Liver (tissue), 9 donors: ENCODE data around the gene TTC28. TPM values are rescaled to one million over a fixed set of nuclear protein-coding genes. Genes with fewer than 3 reads are reported as not detected.

Experiments used
- DNase-seq: peaks from one replicate; pipeline ENCODE4 v3.0.0-alpha.2; 2017; ENCODE audit warnings: low spot score
- H3K27ac ChIP-seq, 2 donors: one replicate each; pipeline ENCODE4 v1.7.0; 2013; ENCODE audit warnings: inconsistent platforms in 2 of 2, low read length in 2 of 2, control low read depth in 1 of 2, low read depth in 1 of 2, mild to moderate bottlenecking in 1 of 2
- H3K27me3 ChIP-seq, 4 donors: one replicate each; pipeline versions ENCODE4 v1.6.1 to v1.7.0; 2013; ENCODE audit warnings: low read length in 3 of 4, inconsistent platforms in 1 of 4, mild to moderate bottlenecking in 1 of 4, moderate library complexity in 1 of 4; ENCODE audit not compliant: control insufficient read depth in 4 of 4, insufficient read depth in 4 of 4
- H3K36me3 ChIP-seq, 4 donors: one replicate each; pipeline versions ENCODE4 v1.6.1 to v1.7.0; 2013; ENCODE audit warnings: low read length in 3 of 4, mild to moderate bottlenecking in 3 of 4, low read depth in 1 of 4, moderate library complexity in 1 of 4; ENCODE audit not compliant: control insufficient read depth in 4 of 4, insufficient read depth in 3 of 4
- H3K4me1 ChIP-seq, 4 donors: one replicate each; pipeline versions ENCODE4 v1.6.1 to v1.7.0; 2013; ENCODE audit warnings: low read length in 3 of 4, mild to moderate bottlenecking in 3 of 4, moderate library complexity in 1 of 4; ENCODE audit not compliant: control insufficient read depth in 4 of 4, insufficient read depth in 4 of 4
- H3K4me3 ChIP-seq, 3 donors: one replicate each; pipeline versions ENCODE4 v1.6.1 to v1.7.0; 2013; ENCODE audit warnings: low read length in 3 of 3, control low read depth in 1 of 3, low read depth in 1 of 3, mild to moderate bottlenecking in 1 of 3
- H3K9ac ChIP-seq, 2 donors: one replicate each; pipeline ENCODE4 v1.7.0; 2013; ENCODE audit warnings: low read length in 2 of 2, mild to moderate bottlenecking in 2 of 2, moderate library complexity in 2 of 2, control low read depth in 1 of 2, low read depth in 1 of 2
- H3K9me3 ChIP-seq, 4 donors: one replicate each; pipeline versions ENCODE4 v1.6.1 to v1.7.0; 2013; ENCODE audit warnings: low read length in 3 of 4; ENCODE audit not compliant: control insufficient read depth in 4 of 4
- ATF3 ChIP-seq: IDR thresholded peaks from 2 replicates; pipeline ENCODE4 v1.6.1; 2016; ENCODE audit warnings: antibody characterized with exemption
- CTCF ChIP-seq: fragments of 150-350 bp; IDR thresholded peaks from 2 replicates; pipeline ENCODE4 v1.5.1; 2017; ENCODE audit warnings: improper control_type of control experiment, low read depth, low read length; ENCODE audit not compliant: missing input control
- EGR1 ChIP-seq, 2 donors: IDR thresholded peaks; 2 replicates each; pipeline ENCODE4 v1.6.1; 2016 to 2018; ENCODE audit warnings: antibody characterized with exemption in 2 of 2, low read depth in 2 of 2
- FOXA1 ChIP-seq: IDR thresholded peaks from 2 replicates; pipeline ENCODE4 v1.6.1; 2016; ENCODE audit warnings: antibody characterized with exemption
- FOXA2 ChIP-seq: IDR thresholded peaks from 2 replicates; pipeline ENCODE4 v1.6.1; 2016; ENCODE audit warnings: antibody characterized with exemption
- HNF4A ChIP-seq, 2 donors: conservative IDR thresholded peaks; 2 replicates each; pipeline ENCODE4 v1.6.1; 2016; ENCODE audit warnings: antibody characterized with exemption in 2 of 2, mild to moderate bottlenecking in 2 of 2
- JUND ChIP-seq, 2 donors: IDR thresholded peaks; 2 replicates each; pipeline ENCODE4 v1.6.1; 2016; ENCODE audit warnings: antibody characterized with exemption in 2 of 2
- NR2F2 ChIP-seq: IDR thresholded peaks from 2 replicates; pipeline ENCODE4 v1.6.1; 2016; ENCODE audit warnings: antibody characterized with exemption
- RAD21 ChIP-seq, 2 donors: IDR thresholded peaks; 2 replicates each; pipeline ENCODE4 v1.6.1; 2016; ENCODE audit warnings: antibody characterized with exemption in 2 of 2, mild to moderate bottlenecking in 2 of 2
- REST ChIP-seq: IDR thresholded peaks from 2 replicates; pipeline ENCODE4 v1.6.1; 2016; ENCODE audit warnings: antibody characterized with exemption, mild to moderate bottlenecking
- RXRA ChIP-seq, 2 donors: IDR thresholded peaks; 2 replicates each; pipeline ENCODE4 v1.6.1; 2017 to 2018; ENCODE audit warnings: antibody characterized with exemption in 2 of 2, mild to moderate bottlenecking in 1 of 2
- SP1 ChIP-seq: IDR thresholded peaks from 2 replicates; pipeline ENCODE4 v1.6.1; 2018; ENCODE audit warnings: antibody characterized with exemption, mild to moderate bottlenecking
- TAF1 ChIP-seq: conservative IDR thresholded peaks from 2 replicates; pipeline ENCODE4 v1.6.1; 2016; ENCODE audit warnings: antibody characterized with exemption, mild to moderate bottlenecking
- YY1 ChIP-seq: IDR thresholded peaks from 2 replicates; pipeline ENCODE4 v1.6.1; 2016; ENCODE audit warnings: antibody characterized with exemption, mild to moderate bottlenecking
- ZBTB33 ChIP-seq: IDR thresholded peaks from 2 replicates; pipeline ENCODE4 v1.6.1; 2016; ENCODE audit warnings: antibody characterized with exemption
- WGBS: extraction: QIAGEN DNeasy Blood & Tissue Kit; methylation state at CpG from one replicate; pipeline ENCODE4 v1.1.7; 2013; 5-methylcytosine and 5-hydroxymethylcytosine counted together
- polyA plus RNA-seq, 2 donors: library from polyadenylated mRNA; stranded (reverse) in 1 of 2; unstranded in 1 of 2; fragments of 200-250 nt in 1 of 2; fragments of >200 nt in 1 of 2; fragmentation: Nextera tagmentation in 1 of 2; extraction: Ambion mirVana in 1 of 2; gene quantifications; one replicate each; pipeline versions ENCODE4 v1.2.1 to v1.2.3, GENCODE V29; 2013 to 2015
- total RNA-seq, 2 donors: library from RNA; depleted of rRNA; stranded (reverse); fragments of >200 nt; gene quantifications; one replicate each; pipeline ENCODE4 v1.2.3, GENCODE V29; 2014
- TF ChIP-seq, protein P1 (sequence below): IDR thresholded peaks from 2 replicates; pipeline ENCODE4 v1.6.1; 2016; ENCODE audit warnings: antibody characterized with exemption
- donor health status: healthy.
- donor health status: healthy.
- donor health status: healthy.
- donor health status: healthy.
- donor health status: healthy.

TTC28 gene
- total and polyA plus RNA-seq, 4 donors = 4.2 to 19.4 (median 5.9) TPM

- H3K36me3 ChIP-seq = peaks cover 0 to 7% (median 1%) of the 10 kb centered on the region in 4 donors
- no peaks in the 10 kb centered on the region for H3K9me3 ChIP-seq
- peaks cover 0 to 2% (median under 1%) of the 10 kb centered on the region in 4 donors for H3K4me1 ChIP-seq
- no peak overlapping the region for H3K4me3 ChIP-seq
- 95% methylated on average over 6 of the region's 6 CpGs for WGBS
- TF ChIP-seq, protein P1, sequence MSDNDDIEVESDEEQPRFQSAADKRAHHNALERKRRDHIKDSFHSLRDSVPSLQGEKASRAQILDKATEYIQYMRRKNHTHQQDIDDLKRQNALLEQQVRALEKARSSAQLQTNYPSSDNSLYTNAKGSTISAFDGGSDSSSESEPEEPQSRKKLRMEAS = no peak
- TF ChIP-seq NR2F2 (no peak), JUND (IDR thresholded peaks at IDR 0.05) (no peak), CTCF (no peak), FOXA2 (no peak), REST (no peak), EGR1 (IDR thresholded peaks at IDR 0.05; ENCODE audit: low read depth in 2 of 2) (no peak), SP1 (no peak), RAD21 (IDR thresholded peaks at IDR 0.05) (no peak), HNF4A (conservative IDR thresholded peaks at IDR 0.05) (no peak), RXRA (IDR thresholded peaks at IDR 0.05) (no peak), TAF1 (no peak), ZBTB33 (no peak)
- H3K27ac ChIP-seq = no peak overlapping the region
- H3K27me3 ChIP-seq = no peaks in the 10 kb centered on the region
- DNase-seq = no peak
- no peak overlapping the region for H3K9ac ChIP-seq
Measured at GRCh38 chr22:27978317-27978716, 701.3 kb downstream of the TTC28 start.

DNA sequence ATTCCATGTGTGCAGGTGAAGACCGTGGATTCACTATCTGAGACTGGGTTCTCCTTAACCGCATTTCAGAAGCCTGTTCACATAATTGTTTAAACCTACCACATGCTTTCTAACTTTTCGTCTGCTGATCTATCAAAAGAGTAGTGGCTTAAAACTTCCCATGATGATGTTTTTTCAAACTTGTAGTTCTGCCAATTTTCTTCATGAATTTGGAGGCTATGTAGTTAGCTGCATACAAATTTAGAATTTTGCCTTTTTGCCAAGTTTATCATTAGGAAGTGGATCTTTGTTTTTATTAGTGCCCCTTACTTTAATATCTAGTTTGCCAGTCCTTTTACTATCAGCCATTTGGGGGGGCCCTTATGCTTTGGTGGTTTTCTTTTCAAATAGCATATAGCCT, 703.1 kb downstream of the TTC28 start:
- no peaks in the 10 kb centered on the region for H3K36me3 ChIP-seq
- H3K27me3 ChIP-seq = no peaks in the 10 kb centered on the region
- no peak overlapping the region for H3K4me3 ChIP-seq
- H3K9ac ChIP-seq = no peak overlapping the region
- peaks cover 0 to 7% (median 2%) of the 10 kb centered on the region in 4 donors for H3K4me1 ChIP-seq
- no peak overlapping the region for H3K27ac ChIP-seq
- DNase-seq = no peak
- 87% methylated on average over 3 of the region's 3 CpGs for whole genome bisulfite sequencing
- no peaks in the 10 kb centered on the region for H3K9me3 ChIP-seq
- TF ChIP-seq FOXA2 = no peak
- TF ChIP-seq CTCF = no peak
- TF ChIP-seq FOXA1 = no peak
- TF ChIP-seq ZBTB33 = no peak
- TF ChIP-seq HNF4A (conservative IDR thresholded peaks at IDR 0.05) = no peak
- TF ChIP-seq REST = no peak
- no peak for TF ChIP-seq EGR1 (IDR thresholded peaks at IDR 0.05; ENCODE audit: low read depth in 2 of 2)
- TF ChIP-seq RXRA (IDR thresholded peaks at IDR 0.05) = no peak
- no peak for TF ChIP-seq YY1
- no peak for TF ChIP-seq RAD21 (IDR thresholded peaks at IDR 0.05)
- TF ChIP-seq ATF3 = no peak
